DND-41 (cell line): ENCODE results near the gene PTPRO.
A peak's percentile ranks its signal among the peaks of the same experiment; 100 is the strongest.

Experiments used
- ATAC-seq: fragments of 200-7000 bp; cut with Tn5 transposase; 3 replicates; pipeline ENCODE4 v1.9.1; 2021; ENCODE audit warnings: low read depth; ENCODE audit not compliant: insufficient read depth
- DNase-seq: peaks from one replicate; pipeline ENCODE4 v3.0.0-alpha.2; 2020
- H2AFZ ChIP-seq: 2 replicates; pipeline ENCODE4 v1.6.0; 2012; ENCODE audit warnings: low read depth, low read length
- H3K27ac ChIP-seq: 2 replicates; pipeline ENCODE4 v1.5.1; 2012; ENCODE audit warnings: low read length, inconsistent platforms
- H3K27me3 ChIP-seq: fragments of 200-600 bp; sonication (generic); 2 replicates; pipeline ENCODE4 v1.6.0; 2012; ENCODE audit warnings: low read length, mild to moderate bottlenecking, inconsistent platforms; ENCODE audit not compliant: insufficient read depth, poor library complexity
- H3K36me3 ChIP-seq: 2 replicates; pipeline ENCODE4 v1.5.1; 2012; ENCODE audit warnings: low read length, inconsistent platforms; ENCODE audit not compliant: insufficient read depth
- H3K4me1 ChIP-seq: 2 replicates; pipeline ENCODE4 v1.5.1; 2012; ENCODE audit warnings: mild to moderate bottlenecking, low read length; ENCODE audit not compliant: insufficient read depth
- H3K4me2 ChIP-seq: 2 replicates; pipeline ENCODE4 v1.6.0; 2012; ENCODE audit warnings: mild to moderate bottlenecking, moderate library complexity, low read length, inconsistent platforms; ENCODE audit not compliant: insufficient read depth
- H3K4me3 ChIP-seq, 2 experiments: fragments of 200-600 bp in 1 of 2; shearing (Covaris generic) in 1 of 2; 2 replicates each; pipeline ENCODE4 v1.5.1; 2012 to 2016; ENCODE audit warnings: inconsistent platforms in 2 of 2, low read length in 2 of 2, mild to moderate bottlenecking in 2 of 2, low read depth in 1 of 2, moderate library complexity in 1 of 2
- H3K79me2 ChIP-seq: 2 replicates; pipeline ENCODE4 v1.6.0; 2012; ENCODE audit warnings: low read length, inconsistent platforms; ENCODE audit not compliant: insufficient read depth
- H3K9ac ChIP-seq: 2 replicates; pipeline ENCODE4 v1.6.0; 2012; ENCODE audit warnings: low read depth, mild to moderate bottlenecking, inconsistent platforms, low read length, moderate library complexity
- H3K9me3 ChIP-seq: 2 replicates; pipeline ENCODE4 v1.5.1; 2012; ENCODE audit warnings: low read length, moderate library complexity, mild to moderate bottlenecking, inconsistent platforms; ENCODE audit not compliant: insufficient read depth, severe bottlenecking
- H4K20me1 ChIP-seq: 2 replicates; pipeline ENCODE4 v1.6.0; 2012; ENCODE audit warnings: low read length; ENCODE audit not compliant: insufficient read depth
- CTCF ChIP-seq: IDR thresholded peaks from 2 replicates; pipeline ENCODE4 v1.5.1; 2012; ENCODE audit warnings: borderline replicate concordance, low read length, moderate library complexity, mild to moderate bottlenecking; ENCODE audit not compliant: poor library complexity, severe bottlenecking; ENCODE audit errors: extremely low read depth
- EZH2 ChIP-seq: IDR thresholded peaks from 3 replicates; pipeline ENCODE4 v1.6.1; 2012; ENCODE audit warnings: borderline replicate concordance, low read depth, mild to moderate bottlenecking, moderate library complexity, low read length, inconsistent platforms; ENCODE audit not compliant: severe bottlenecking

Gene PTPRO

GRCh38 chr12:15546102-15546701, 223.9 kb downstream of the PTPRO start:
- TF ChIP-seq CTCF (no peak), EZH2 (no peak)
- no peaks in the 10 kb centered on the region for H3K9me3 ChIP-seq
- no peak overlapping the region for H3K4me2 ChIP-seq
- no peak overlapping the region for H3K27ac ChIP-seq
- H2AFZ ChIP-seq = no peak overlapping the region
- no peaks in the 10 kb centered on the region for H3K36me3 ChIP-seq
- DNase-seq (no peak), ATAC-seq (0 out of 3 replicates have a peak, but pooled peaks have one; percentile 37)
- H3K79me2 ChIP-seq = no peaks in the 10 kb centered on the region
- no peaks in the 10 kb centered on the region for H3K27me3 ChIP-seq
- H3K4me1 ChIP-seq = peaks cover 13% of the 10 kb centered on the region
- H4K20me1 ChIP-seq = no peaks in the 10 kb centered on the region
- H3K9ac ChIP-seq = no peak overlapping the region
- H3K4me3 ChIP-seq = no peak overlapping the region

GRCh38 chr12:15547063-15547462, 224.8 kb downstream of the PTPRO start:
- no peaks in the 10 kb centered on the region for H3K27me3 ChIP-seq
- DNase-seq = no peak
- H4K20me1 ChIP-seq = no peaks in the 10 kb centered on the region
- H3K36me3 ChIP-seq = no peaks in the 10 kb centered on the region
- no peak overlapping the region for H3K9ac ChIP-seq
- no peak for ATAC-seq
- no peak overlapping the region for H3K4me3 ChIP-seq
- H3K9me3 ChIP-seq = no peaks in the 10 kb centered on the region
- no peak overlapping the region for H2AFZ ChIP-seq
- H3K27ac ChIP-seq = no peak overlapping the region
- no peaks in the 10 kb centered on the region for H3K79me2 ChIP-seq
- TF ChIP-seq EZH2 = no peak
- no peak for TF ChIP-seq CTCF
- H3K4me1 ChIP-seq = peaks cover 13% of the 10 kb centered on the region
- H3K4me2 ChIP-seq = no peak overlapping the region

GRCh38 chr12:15547691-15548090, 225.4 kb downstream of the PTPRO start:
- no peaks in the 10 kb centered on the region for H3K27me3 ChIP-seq
- no peaks in the 10 kb centered on the region for H3K9me3 ChIP-seq
- H3K36me3 ChIP-seq = no peaks in the 10 kb centered on the region
- no peak overlapping the region for H3K27ac ChIP-seq
- H4K20me1 ChIP-seq = no peaks in the 10 kb centered on the region
- TF ChIP-seq EZH2 (no peak), CTCF (no peak)
- H2AFZ ChIP-seq = no peak overlapping the region
- no peak overlapping the region for H3K9ac ChIP-seq
- no peaks in the 10 kb centered on the region for H3K79me2 ChIP-seq
- no peak for DNase-seq
- H3K4me1 ChIP-seq = peaks cover 13% of the 10 kb centered on the region
- ATAC-seq = no peak
- H3K4me2 ChIP-seq = no peak overlapping the region
- no peak overlapping the region for H3K4me3 ChIP-seq
